GM21447 (cell line): ENCODE results near the gene C19orf85.
"Not testable (repeated sequence)": the region's sequence is repeated elsewhere in the genome, so short reads cannot be mapped to it uniquely, and the experiment has no call there.

Experiments used
- ATAC-seq: cut with Tn5 transposase; IDR thresholded peaks from one replicate; pipeline ENCODE4 v1.9.1; 2021; ENCODE audit not compliant: unreplicated experiment

Gene C19orf85

GRCh38 chr19:55459950-55460657 is 4.4 kb downstream of the C19orf85 start:
- no peak for ATAC-seq

GRCh38 chr19:55459551-55459949 is 5.0 kb downstream of the C19orf85 start:
- no peak for ATAC-seq

GRCh38 chr19:55457683-55458457 is 6.7 kb downstream of the C19orf85 start:
- ATAC-seq, result no peak

- ATAC-seq, result no peak
Observed at GRCh38 chr19:55456347-55456746, 8.2 kb downstream of the C19orf85 start.

- ATAC-seq, result no peak
Observed at GRCh38 chr19:55455576-55456235, 8.8 kb downstream of the C19orf85 start.

GRCh38 chr19:55454787-55455243 is 9.7 kb downstream of the C19orf85 start:
- no peak for ATAC-seq

GRCh38 chr19:55453511-55454260 is 10.9 kb downstream of the C19orf85 start:
- ATAC-seq, result no peak

GRCh38 chr19:55452749-55453346 is 11.7 kb downstream of the C19orf85 start:
- ATAC-seq, result no peak

- ATAC-seq, result no peak
Observed at GRCh38 chr19:55451965-55452748, 12.4 kb downstream of the C19orf85 start.

GRCh38 chr19:55451163-55451964 is 13.2 kb downstream of the C19orf85 start:
- ATAC-seq, result no peak

- no peak for ATAC-seq
Observed at GRCh38 chr19:55449469-55449868, 15.1 kb downstream of the C19orf85 start.

- not testable (repeated sequence) for ATAC-seq
Observed at GRCh38 chr19:55448175-55448490, 16.4 kb downstream of the C19orf85 start.

GRCh38 chr19:55447421-55448174 is 17.0 kb downstream of the C19orf85 start:
- ATAC-seq, result no peak

GRCh38 chr19:55446060-55446459 is 18.5 kb downstream of the C19orf85 start:
- no peak for ATAC-seq

GRCh38 chr19:55444646-55445045 is 19.9 kb downstream of the C19orf85 start:
- ATAC-seq, result no peak

- no peak for ATAC-seq
Observed at GRCh38 chr19:55443824-55444480, 20.6 kb downstream of the C19orf85 start.

- ATAC-seq, result no peak
Observed at GRCh38 chr19:55443045-55443823, 21.3 kb downstream of the C19orf85 start, which contains the start of gene SHISA7. Gene SHISA7, minus strand, starts transcription at chr19:55443300. Its CDS starts 437 bp downstream, at chr19:55442863.
